HepG2 (cell line): ENCODE measurements around the gene ARMCX5.

ENCODE experiments used
- CTCF ChIP-seq: sonication (generic); formaldehyde crosslinking; IDR thresholded peaks from 2 replicates; pipeline ENCODE4 v1.5.0; 2020; ENCODE audit warnings: mild to moderate bottlenecking, missing genetic modification reagents, moderate library complexity
- EZH2 ChIP-seq: conservative IDR thresholded peaks from 2 replicates; pipeline ENCODE4 v1.6.1; 2012; ENCODE audit warnings: mild to moderate bottlenecking, low read depth, low read length, moderate library complexity
- HIVEP1 ChIP-seq: sonication (generic); formaldehyde crosslinking; IDR thresholded peaks from 2 replicates; pipeline ENCODE4 v1.4.0; 2020; ENCODE audit warnings: mild to moderate bottlenecking, missing genetic modification reagents
- MXI1 ChIP-seq: IDR thresholded peaks from 3 replicates; pipeline ENCODE4 v1.6.1; 2012; ENCODE audit warnings: low read depth, low read length, inconsistent platforms, borderline replicate concordance
- MZF1 ChIP-seq: sonication (generic); formaldehyde crosslinking; IDR thresholded peaks from 2 replicates; pipeline ENCODE4 v1.8.1; 2023; ENCODE audit warnings: mild to moderate bottlenecking, missing genetic modification reagents, borderline replicate concordance
- NRL ChIP-seq: sonication (generic); formaldehyde crosslinking; IDR thresholded peaks from 2 replicates; pipeline ENCODE4 v1.5.0; 2020; ENCODE audit warnings: missing genetic modification reagents, mild to moderate bottlenecking, moderate library complexity, borderline replicate concordance
- ZNF878 ChIP-seq: sonication (generic); formaldehyde crosslinking; IDR thresholded peaks from 2 replicates; pipeline ENCODE4 v1.8.1; 2023; ENCODE audit warnings: mild to moderate bottlenecking, missing genetic modification reagents, moderate library complexity
- TF ChIP-seq, protein P1 (sequence below): sonication (generic); formaldehyde crosslinking; IDR thresholded peaks from 2 replicates; pipeline ENCODE4 v1.4.0; 2020; ENCODE audit warnings: low read depth, mild to moderate bottlenecking, missing genetic modification reagents

- TF ChIP-seq MXI1 (no peak), ZNF878 (no peak), HIVEP1 (CRISPR knock-in tag) (no peak), CTCF (CRISPR knock-in tag) (no peak), NRL (CRISPR knock-in tag) (no peak), MZF1 (CRISPR knock-in tag) (no peak), EZH2 (no peak)
- TF ChIP-seq, protein P1, sequence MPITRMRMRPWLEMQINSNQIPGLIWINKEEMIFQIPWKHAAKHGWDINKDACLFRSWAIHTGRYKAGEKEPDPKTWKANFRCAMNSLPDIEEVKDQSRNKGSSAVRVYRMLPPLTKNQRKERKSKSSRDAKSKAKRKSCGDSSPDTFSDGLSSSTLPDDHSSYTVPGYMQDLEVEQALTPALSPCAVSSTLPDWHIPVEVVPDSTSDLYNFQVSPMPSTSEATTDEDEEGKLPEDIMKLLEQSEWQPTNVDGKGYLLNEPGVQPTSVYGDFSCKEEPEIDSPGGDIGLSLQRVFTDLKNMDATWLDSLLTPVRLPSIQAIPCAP (CRISPR knock-in tag): no peak
Measured at GRCh38 chrX:102599084-102599950, at the start of gene ARMCX5.
